HG03571 (cell line): ENCODE results near the gene SST.
A peak's percentile ranks its signal among the peaks of the same experiment; 100 is the strongest.
"Not testable (repeated sequence)": the region's sequence is repeated elsewhere in the genome, so short reads cannot be mapped to it uniquely, and the experiment has no call there.

ENCODE experiments used
- ATAC-seq: cut with Tn5 transposase; IDR thresholded peaks from one replicate; pipeline ENCODE4 v1.9.1; 2021; ENCODE audit not compliant: unreplicated experiment

SST gene

DNA sequence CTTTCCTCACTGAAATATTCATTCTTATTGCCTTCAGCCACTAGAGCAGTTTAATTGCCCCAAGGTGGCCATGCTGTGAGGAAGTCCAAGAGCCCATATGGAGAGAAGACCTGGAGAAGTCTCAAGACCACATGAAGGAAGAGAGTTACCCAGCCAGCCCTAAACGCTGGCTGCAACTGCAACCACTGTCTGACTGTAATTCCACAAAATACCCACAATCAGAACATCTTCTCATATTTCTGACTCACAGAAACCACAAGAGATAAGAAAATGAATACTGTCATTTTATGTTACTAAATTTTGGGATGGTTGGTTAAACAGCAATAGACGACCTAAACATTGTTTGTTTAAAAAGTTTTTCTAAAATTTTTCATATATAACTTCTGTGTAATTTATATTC is 14.7 kb upstream of the SST start:
- no peak for ATAC-seq

DNA sequence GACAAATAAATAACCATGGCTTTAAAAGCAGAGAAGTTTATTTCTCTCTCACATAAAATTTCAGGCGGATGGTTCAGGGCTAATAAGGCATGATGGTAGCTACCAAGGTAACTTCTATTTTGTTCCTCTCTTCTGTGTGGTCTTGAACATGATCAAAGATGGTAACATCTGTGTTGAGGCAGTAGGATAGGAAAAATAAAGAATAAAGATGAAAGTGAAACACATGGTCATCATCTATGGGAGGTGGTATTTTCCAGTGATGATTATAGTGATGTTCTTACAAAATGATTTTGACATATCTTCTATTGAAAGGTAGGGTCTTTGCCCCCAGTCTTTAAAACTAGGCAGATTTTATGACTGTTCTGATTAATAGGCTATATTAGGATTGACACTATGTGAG is 14.2 kb upstream of the SST start:
- ATAC-seq, result no peak

DNA sequence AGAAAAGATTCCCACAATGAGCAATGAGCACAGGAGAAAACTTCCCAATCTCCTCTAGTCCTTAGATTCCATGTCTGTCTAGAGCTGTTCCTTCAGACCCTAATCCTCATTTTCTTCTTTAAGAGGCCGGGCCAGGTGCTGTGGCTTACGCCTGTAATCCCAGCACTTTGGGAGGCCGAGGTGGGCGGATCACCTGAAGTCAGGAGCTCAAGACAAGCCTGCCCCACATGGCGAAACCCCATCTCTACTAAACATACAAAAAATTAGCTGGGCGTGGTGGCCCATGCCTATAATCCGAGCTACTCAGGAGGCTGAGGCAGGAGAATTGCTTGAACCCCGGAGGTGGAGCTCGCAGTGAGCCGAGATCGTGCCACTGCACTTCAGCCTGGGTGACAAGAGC is 11.6 kb upstream of the SST start:
- ATAC-seq, result not testable (repeated sequence)

DNA sequence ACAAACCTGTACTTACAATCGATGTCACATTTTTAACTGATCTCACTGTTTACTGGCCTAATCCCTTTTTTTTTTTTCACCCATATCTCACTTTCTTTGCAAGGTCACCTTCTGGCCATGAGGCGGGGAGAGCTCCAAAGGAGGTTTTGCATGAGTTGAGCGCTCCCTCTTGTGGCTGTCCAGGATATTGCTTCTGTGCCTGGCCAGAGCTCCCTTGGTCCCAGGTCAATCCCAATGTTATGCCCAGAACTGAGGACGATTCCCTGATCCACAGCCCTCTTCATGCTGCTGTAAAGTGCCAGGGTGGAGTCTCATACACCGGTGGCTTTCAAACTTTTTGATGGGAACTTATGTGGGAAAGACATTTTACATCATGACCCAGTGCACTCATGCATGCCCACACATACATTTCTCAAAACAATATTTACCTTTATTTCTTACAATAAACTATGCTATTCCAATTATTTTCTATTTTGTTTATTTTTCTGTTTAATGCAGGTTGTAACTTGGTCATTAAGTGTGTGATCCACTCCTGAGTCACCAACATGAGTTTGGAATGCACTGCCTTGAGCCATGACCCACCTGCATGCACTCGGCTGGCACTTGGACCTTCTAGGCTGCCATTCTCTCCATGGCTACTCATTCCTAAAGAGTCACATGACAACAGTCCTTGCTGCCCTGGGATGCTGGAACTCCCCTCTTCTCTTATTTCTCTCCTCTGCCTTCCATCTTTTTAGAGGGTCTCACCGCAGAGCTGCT is 9.6 kb upstream of the SST start:
- ATAC-seq, result peak; percentile 78

DNA sequence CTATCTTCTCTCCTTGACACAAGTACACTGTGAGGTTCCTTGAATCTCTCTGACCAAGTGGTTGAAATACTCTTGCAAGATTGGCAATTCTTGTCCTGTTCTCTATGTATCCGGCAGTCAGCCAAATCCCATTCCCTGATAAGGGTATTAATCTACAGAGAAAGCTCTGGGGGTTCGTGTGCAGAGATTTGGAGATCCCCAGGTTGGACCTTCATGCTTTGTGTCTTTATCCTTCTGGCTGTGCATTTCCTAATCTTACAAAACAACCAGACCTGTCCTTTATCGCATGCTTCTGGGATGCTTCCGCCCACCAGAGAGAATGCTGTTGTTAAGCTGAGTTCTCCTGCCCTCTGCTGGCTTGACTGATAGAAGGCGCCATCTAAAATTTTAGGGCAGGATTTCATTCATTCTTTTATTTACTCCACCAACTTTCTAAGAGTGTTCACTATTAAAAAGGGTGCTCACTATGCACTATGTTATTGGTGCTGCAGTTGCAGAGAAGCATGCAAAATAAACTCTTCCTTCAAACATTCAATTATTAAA is 8.6 kb upstream of the SST start:
- ATAC-seq, result no peak

DNA sequence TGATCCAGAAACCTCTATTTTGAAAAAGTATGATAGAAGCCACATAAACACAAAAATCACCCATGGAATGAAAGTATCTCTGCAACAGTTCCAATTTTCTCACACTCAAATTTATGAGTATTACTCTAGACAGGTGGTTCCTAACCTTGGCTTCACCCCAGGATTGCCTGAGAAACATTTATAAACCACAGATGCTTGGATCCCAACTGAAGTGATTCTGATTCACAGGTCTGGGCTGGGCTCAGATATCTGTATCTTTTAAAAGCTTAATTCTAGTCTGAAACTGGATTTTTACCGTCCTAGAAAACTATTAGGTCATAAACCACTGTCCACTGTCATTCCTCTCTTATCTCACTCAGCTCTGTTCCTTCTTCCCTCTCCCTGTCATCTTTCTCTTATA is 7.4 kb upstream of the SST start:
- no peak for ATAC-seq

DNA sequence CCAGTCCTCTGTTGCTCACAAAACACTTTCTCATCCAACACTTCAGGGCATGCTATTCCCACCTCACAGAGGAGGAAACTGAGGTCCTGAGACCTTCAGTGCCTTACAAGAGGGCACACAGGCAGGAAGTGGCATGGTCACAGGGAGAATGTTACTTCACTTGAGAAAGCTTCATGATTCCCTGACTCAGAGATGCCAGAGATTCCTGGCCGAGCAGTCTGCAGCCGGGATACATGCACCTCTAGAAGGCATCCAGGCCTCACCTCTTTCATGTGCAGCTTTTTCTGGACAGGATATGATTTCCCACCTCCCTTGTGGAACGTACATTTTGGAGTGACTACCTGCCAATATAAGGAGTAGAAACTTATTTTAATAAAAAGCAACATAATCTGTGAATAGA is 2.8 kb upstream of the SST start:
- no peak for ATAC-seq

DNA sequence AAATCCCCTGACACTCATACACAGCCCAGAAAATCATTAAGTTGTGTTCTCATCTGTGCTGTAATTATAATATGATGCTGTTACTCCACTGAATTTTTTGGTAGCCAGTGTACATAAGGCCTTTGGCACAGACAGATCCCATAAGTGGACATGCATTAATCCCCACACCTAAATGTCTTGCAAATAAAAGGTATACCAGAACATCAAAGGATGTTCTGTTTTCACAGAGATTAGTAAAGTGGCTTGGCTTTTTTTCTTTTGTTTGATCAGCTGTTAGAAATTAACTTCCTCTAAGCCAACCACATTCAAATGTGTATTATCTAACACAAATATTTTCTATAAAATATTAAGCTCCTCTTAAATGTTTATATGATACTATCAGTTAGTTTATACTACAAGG is 2.7 kb downstream of the SST start:
- no peak for ATAC-seq

DNA sequence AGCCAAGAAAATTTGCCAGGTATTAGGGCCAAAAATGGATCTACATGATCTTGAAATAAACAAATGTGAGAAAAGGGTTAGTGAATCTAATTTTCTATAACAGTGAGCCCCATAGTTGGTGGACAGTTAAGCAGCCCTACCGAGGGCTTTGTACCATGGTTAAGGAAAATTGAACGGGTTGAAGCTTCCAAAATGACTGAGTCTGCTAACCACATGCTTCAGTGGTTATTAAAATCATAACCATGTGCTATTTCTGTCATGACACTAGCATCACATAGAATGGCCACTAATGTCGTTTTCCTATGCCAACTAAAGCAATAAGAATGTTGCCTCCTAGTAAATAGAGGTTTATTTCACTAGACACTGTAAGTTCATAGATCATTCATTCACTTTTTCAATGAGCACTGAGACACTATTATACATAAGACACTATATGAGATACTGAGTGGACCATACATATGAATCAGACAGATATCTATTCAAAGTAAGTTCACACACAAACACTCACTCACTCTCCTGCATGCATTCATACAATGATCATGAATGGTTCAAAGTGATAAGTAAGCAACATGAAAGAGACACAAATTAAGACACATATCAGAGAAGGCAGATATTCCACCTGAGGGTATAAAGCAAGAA is 4.3 kb downstream of the SST start:
- ATAC-seq, result no peak

DNA sequence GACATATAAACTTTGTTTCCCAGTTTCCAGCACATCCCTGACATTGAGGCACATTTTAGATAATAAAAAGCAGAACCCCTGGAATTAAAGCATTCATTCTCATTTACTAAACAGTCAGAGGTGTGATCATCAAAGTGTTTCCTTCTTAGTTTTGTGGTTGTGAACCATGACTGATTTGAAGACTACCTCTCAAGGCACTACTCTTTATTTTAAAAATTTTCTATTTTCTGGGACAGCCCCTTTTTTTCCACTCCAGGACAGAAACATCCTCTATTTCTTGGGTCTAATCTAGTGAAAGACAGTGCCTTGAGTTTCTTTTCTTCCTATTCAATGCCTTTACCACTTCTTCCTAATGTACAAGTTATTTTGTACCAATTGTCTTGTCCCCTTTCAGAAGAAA is 5.2 kb downstream of the SST start:
- ATAC-seq, result no peak

DNA sequence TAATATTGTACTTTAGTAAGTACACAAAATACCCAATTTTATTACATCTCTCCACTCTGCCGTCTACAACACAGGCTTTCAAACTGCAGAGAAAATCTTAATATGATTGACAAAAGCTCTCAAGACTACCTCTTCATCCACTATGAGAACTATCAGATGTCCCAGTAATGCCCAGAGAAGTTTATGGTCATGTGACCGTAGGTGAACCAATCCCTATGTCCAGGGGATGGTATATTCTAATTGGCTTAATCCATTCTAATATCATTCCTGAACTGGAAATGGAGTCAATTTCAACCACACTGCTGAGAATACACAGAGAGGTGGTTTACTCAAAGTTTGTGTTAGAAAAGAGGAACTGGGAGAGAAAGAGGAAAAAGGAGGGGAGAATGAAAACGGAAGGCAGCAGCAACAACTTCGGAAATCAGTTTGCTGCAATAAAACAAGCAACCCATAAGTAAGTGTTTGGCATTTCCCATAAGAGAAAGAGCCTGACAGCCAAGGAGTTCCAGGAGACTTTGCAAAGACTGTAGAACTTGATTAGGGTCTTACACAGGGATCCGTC is 7.3 kb downstream of the SST start:
- ATAC-seq, result no peak

DNA sequence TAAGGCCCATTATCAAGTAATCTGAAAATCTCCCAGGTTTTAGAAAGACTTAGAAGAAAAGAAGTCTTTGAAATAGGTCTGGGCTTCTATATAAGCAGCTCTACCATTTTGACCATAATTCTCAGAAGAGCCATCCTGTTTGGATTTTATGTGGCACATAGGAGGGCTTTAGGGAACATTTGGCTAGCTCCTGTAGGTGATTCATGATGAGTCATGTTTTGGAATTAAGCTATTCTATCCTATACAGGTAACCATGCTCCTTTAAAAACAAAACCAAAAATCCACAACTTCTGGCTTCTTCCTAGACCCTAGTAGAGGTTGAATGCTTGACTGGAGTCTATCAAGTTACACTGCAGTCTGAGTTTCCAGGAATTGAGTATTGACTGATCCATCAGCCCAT is 8.9 kb downstream of the SST start:
- no peak for ATAC-seq

DNA sequence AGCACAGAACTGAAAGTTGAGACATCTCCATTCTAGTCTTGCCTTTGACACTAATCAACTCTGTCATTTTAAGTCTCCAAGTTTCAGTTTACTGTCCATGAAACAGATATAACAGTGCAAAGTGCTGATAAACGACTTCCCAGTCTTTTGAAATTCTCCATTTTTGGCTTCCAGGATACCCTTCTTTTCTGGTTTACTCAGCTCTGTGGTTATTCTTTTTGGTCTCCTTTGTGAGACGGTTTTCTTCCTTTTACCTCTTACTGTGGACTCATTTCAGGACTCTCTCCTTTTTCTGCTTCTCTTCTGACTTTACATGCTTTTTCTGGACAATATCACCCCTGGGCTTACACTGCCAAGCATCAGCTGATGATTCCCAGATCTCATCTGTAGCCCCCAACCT is 18.9 kb downstream of the SST start:
- no peak for ATAC-seq

DNA sequence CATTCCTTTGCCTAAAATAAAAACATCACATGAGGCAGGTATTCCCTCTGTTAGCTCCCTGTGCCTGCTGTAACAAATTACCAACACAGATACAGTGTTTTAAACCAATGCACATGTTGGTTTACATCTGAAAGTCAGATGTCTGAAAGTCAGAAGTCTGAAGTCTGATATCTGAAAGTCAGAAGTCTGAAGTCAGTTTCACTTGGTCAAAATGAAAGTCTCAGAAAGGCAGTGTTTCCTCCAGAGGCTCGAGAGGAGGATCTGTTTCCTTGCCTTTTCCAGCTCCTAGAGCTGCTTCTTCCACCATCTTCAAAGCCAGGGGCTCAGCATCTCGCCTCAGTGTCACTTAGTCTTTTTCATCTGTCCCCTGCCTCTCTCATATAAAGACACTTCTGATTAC is 22.0 kb downstream of the SST start:
- ATAC-seq, result peak; percentile 85

DNA sequence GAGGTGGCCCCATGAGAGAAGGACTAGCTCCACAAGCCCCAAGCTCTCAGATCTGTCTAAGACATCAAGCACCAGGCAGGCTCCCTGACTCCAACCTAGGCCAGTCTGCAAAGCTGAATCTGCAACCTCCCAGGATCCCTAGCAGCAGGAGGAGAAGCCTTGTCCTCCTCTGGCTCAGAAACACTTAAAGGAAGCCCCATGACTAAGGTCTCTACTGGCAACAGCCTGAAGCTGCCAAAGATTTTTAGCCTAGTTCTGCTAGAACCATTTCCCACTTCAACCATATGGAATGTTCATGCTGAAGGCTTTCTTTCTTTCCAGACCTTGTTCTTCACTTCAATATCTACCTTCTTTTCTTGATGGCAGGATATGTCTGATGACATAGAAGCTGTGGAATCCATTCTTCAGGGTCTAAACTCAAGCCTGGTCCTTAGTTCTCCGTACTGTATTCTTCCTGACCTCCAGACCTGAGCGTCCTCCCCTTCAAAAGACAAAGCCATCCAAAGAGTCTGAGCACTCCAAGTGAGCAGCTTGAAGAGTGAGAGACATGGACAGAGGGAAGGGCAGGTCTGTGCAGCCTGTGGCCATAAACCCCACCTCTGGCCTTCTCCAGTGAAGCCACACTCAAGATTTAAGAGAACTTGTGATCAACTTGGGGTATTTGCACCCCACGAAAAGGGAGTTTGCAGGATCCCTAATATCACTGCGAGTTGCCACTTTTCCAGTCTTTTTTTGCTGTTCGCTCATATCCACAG is 23.1 kb downstream of the SST start:
- no peak for ATAC-seq

DNA sequence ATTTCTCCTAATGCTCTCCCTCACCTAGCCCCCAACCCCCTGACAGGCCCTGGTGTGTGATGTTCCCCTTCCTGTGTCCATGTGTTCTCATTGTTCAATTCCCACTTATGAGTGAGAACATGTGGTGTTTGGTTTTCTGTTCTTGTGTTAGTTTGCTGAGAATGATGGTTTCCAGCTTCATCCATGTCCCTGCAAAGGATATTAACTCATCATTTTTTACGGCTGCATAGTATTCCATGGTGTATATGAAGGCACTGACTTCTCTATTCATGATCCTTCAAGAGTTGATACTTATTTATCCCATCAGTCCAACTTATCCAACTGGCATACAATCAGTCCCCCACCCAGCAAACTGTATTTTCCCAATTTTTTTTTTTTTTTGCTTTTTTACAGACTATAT is 24.8 kb downstream of the SST start:
- not testable (repeated sequence) for ATAC-seq

DNA sequence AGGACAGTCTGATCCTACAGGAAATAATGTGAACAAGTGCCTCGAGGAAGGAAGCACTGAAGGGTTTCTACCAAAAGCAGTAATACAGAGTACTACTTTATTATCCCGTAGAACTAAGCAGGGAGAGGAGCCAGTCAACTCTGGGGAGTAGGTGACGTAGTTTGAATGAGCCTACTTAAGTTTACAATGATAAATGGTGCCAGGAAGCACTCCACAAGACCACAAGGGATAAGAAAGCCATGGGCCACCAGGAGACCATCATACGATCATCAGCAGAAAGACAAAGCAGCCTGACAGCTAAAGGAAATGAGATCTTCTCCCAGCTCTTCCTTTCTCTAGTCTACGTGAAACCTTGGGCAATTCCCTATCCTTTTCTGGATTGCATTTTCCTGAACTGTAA is 27.3 kb downstream of the SST start:
- no peak for ATAC-seq

DNA sequence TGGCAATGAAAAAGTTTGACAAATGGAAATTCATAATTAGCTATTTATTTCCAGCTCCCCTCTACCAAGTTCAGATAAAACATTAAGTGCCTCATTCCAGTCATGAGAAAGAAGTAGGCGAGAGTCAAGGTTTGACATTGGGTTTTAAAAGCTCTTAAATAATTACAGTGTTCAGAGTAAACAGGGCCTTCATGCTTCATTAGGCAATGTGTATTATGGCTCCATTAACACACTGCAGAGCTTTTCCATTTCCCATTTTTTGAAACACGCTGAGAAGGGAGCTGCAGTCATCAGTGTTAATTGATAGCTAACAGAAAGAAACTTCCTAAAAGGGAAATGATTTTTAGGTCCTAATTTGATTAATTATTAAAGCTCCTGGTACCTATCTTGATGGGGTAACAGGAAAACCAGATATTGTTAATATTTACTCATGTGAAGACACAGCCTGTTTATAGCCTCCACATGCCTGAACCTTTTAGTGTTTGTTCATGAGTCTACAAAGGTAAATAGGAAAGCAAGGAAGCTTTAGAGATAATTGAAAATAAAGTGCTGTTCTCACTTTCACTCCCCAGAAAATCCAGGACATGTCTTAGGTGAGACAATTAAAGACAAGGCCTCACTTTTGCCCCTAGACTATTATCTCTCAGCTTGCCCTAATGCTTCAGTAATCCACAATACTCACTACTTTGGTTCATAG is 28.7 kb downstream of the SST start:
- ATAC-seq, result no peak

DNA sequence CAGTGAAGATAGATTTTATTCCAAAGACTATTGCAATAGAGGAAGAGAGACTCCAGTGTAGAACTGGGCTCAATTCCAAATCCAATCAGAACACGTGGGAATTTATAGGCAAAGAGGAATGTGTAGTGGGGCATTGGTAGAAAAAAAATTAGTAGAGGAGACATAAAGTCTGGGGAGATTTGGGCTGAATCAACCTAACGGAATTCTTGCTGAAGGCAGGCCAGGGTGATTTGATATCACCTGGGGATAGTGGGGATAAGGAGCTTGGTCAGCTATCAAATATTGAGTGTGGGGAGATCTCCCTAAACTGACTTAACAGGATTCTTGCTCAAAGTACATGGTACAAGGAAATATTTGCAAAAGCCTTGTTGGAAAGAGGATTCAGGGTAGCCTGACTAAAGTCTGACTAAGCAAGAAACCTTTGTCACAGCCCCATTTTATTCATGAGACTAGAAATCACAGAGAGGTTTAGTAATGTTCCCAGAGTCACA is 29.6 kb downstream of the SST start:
- ATAC-seq, result no peak

DNA sequence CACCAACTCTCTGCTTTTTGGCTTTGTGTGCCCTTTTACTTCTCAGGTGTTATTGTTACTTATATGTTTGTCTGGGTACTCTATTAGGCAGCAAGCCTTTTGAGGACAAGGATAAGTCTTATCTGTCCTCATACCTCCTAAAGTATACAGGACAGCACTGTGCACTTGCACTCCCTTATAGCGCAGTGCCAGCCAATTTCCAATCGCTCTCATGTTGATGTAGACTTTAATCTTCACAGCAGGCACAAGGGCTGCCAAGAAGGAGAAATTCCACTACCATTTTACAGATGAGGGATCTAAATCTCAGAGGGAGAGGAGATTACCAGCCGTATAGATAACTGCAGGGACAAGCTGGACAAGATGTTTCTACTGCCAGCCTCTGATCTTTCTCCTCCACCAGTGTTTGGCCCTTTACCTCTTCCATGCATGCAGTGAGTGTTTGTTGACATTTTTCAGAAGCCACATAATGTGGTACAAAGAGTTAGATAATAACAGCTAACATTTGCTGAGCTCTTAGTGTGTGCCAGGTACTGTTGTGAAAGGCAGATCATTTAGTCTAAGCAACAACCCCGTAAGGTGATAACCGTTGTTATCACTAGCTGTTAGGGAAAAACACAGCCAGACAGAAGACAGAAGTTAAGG is 30.1 kb downstream of the SST start:
- no peak for ATAC-seq
